LNCaP clone FGC (cell line): ENCODE results near the gene BACH1.
"Not testable (repeated sequence)": the region's sequence is repeated elsewhere in the genome, so short reads cannot be mapped to it uniquely, and the experiment has no call there.

Experiments
- DNase-seq: peaks from one replicate; pipeline ENCODE4 v3.0.0-alpha.2; 2011; ENCODE audit warnings: low read depth
- H3K4me3 ChIP-seq: 2 replicates; pipeline ENCODE4 v1.5.1; 2011; ENCODE audit warnings: mild to moderate bottlenecking, low read depth, low read length, control low read depth
- TF ChIP-seq, protein P1 (sequence below): IDR thresholded peaks from 2 replicates; pipeline ENCODE4 v1.5.1; 2012; ENCODE audit warnings: mild to moderate bottlenecking; ENCODE audit not compliant: control insufficient read depth, insufficient read depth; ENCODE audit errors: extremely low read depth

Gene BACH1

DNA sequence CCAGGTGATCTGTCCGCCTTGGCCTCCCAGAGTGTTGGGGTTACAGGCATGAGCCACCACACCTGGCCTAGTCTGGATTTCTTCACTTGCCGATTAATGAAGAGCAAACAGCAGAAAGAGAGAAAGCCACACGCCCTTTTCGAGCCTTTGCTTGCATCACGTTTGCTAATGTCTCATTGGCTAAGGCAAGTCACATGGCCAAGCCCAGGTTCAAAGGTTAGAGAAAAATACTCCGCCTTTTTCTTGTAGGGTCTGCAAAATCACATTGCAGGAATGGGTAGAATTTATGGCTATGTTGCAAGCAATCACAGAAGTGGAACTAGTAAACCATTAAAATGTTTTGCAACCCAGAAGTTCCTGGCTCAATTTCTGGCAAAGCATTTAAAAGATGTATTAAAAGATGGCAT is 26.8 kb upstream of the BACH1 start:
- no peak overlapping the region for H3K4me3 ChIP-seq
- TF ChIP-seq, protein P1, sequence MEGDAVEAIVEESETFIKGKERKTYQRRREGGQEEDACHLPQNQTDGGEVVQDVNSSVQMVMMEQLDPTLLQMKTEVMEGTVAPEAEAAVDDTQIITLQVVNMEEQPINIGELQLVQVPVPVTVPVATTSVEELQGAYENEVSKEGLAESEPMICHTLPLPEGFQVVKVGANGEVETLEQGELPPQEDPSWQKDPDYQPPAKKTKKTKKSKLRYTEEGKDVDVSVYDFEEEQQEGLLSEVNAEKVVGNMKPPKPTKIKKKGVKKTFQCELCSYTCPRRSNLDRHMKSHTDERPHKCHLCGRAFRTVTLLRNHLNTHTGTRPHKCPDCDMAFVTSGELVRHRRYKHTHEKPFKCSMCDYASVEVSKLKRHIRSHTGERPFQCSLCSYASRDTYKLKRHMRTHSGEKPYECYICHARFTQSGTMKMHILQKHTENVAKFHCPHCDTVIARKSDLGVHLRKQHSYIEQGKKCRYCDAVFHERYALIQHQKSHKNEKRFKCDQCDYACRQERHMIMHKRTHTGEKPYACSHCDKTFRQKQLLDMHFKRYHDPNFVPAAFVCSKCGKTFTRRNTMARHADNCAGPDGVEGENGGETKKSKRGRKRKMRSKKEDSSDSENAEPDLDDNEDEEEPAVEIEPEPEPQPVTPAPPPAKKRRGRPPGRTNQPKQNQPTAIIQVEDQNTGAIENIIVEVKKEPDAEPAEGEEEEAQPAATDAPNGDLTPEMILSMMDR, result no peak
- DNase-seq, result no peak

DNA sequence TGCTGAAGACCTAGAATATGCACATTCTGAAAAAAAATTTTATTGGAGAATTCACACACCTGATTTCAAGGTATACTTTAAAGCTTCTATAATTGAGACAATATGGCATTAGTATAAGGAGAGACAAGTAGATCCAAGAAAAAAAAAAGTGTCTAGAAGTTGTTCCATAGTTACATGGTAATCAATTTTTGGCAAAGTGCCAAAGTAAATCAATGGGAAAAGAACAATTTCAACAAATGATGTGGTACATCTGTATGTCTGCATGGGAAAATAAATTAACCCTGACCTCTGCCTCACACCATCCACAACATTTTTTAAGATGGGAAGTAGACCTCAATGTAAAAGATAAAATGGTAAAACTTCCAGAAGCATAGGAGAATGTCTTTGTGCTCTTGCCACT is 21.3 kb upstream of the BACH1 start:
- no peak for DNase-seq
- H3K4me3 ChIP-seq, result no peak overlapping the region
- TF ChIP-seq, protein P1, result no peak

DNA sequence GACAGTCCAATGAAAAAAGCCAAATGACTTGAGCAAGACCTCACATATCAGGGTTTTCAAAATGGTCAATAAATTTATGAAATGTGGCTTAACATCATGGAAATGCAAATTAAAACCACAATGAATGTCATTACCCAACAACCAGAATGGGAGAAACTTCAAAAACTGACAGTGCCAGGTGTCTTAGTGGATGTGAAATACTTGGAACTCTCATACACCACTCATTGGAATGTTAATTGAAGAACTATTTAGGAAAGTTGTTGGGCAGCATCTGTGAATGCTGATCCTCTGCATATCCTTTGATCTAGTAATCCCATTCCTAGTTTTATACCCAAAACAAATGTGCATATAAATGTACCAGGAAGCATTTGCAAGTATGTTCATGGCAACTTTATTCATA is 19.2 kb upstream of the BACH1 start:
- no peak for DNase-seq
- H3K4me3 ChIP-seq, result no peak overlapping the region
- TF ChIP-seq, protein P1, result no peak

DNA sequence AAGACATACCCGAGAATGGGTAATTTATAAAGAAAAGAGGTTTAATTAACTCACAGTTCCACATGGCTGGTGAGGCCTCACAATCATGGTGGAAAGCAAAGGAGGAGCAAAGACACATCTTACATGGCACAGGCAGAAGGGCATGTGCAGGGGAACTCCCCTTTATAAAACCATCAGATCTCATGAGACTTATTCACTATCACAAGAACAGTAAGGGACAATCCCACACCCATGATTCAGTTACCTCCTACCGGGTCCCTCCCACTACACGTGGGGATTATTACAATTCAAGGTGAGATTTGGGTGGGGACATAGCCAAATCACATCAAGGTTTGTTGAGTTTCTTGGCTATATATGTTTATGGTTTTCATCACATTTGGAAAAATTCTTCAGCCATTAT is 16.9 kb upstream of the BACH1 start:
- DNase-seq, result not testable (repeated sequence)

DNA sequence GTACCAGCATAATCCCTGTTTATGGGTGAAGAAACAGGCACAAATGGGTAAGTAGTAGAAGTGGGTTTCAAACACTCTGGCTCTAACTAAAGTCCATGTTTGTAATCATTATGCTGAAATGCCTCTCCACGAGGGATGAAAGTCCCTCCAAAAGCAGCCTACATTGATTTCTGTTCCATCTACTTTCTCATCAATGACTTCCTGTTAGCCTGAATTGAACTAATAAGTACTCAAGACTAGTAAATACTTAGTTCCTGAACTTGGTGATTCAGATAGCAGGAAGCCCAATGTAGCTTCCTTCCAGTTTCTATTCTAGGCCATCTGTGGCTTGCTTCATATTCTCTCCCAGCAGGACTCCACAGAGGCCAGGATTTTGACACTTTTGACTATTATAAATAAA is 11.3 kb upstream of the BACH1 start:
- no peak overlapping the region for H3K4me3 ChIP-seq
- DNase-seq, result no peak

More for the DNA sequence above, 16.9 kb upstream of the BACH1 start:
- H3K4me3 ChIP-seq, result not testable (repeated sequence)

DNA sequence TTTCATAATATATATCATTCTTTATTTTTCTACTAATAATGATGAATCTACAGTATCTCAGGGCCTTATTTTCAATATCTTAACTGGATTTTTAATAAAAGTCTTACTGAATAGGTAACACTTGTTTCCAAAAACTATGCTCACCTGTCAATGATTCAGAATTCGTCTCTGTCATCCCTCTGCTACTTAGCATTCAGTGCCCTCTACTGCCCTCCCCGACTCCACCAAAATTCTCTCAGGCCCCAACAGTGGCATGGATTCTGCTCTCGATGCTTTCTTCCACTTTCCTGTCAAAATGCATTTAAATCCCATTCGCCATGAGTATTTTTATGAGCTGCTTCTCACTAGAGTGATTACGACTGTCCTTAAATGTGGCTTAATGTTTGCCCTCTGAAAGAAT is 10.5 kb upstream of the BACH1 start:
- TF ChIP-seq, protein P1, result peak; percentile 15; the same call in 1 of the 2 replicates
- H3K4me3 ChIP-seq, result no peak overlapping the region

More for the DNA sequence above, 11.3 kb upstream of the BACH1 start:
- TF ChIP-seq, protein P1, result no peak

DNA sequence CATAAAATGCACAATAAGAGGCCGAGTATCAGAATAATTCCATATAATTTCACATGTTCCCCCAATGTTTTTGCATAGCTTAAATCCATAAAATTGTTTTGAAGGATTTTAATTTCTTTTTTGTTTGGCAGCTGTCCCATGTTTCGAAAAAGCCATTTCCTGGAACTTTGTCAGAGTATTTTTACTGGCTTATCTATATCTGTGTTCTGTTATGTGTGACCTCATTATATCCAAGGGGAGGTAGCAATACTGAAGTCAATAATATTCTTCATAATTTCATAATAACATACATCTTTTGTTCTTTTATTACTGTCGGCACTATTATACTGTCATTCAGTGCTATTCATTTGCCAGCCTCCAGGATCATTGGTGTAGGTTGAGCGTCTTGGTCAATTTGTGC is 9.4 kb upstream of the BACH1 start:
- TF ChIP-seq, protein P1, result no peak
- no peak overlapping the region for H3K4me3 ChIP-seq
- no peak for DNase-seq

More for the DNA sequence above, 10.5 kb upstream of the BACH1 start:
- DNase-seq, result no peak
